NAMALWA (cell line): Measurements from ENCODE around the gene ZNF627.
"Not testable (repeated sequence)": the region's sequence is repeated elsewhere in the genome, so short reads cannot be mapped to it uniquely, and the experiment has no call there.

Source experiments
- DNase-seq: peaks from one replicate; pipeline ENCODE4 v3.0.0-alpha.2; 2015; ENCODE audit warnings: low spot score

Gene ZNF627

DNA sequence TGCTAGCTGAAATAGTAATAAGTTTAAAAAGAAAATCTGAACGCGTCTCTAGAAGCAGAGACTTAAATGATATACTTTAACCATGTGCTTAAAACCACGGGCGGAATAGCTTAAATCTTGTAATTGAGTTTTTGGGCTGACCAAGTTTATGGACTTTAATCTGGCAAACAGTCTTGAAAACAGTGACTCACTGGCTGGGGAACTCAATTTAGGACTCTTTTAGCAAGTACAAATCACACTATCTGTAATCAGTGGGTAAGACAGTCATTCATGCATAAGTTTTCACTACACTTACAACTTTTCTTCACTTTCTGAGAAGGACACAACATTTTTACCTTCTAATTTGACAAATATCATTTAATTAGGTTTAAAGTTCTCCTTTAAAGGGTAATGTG lies 26.8 kb downstream of the ZNF627 start:
- no peak for DNase-seq

- no peak for DNase-seq
These were observed 29.0 kb downstream of the ZNF627 start for GRCh38 chr19:11626252-11626651.

GRCh38 chr19:11633223-11633622 lies 35.9 kb downstream of the ZNF627 start:
- no peak for DNase-seq

DNA sequence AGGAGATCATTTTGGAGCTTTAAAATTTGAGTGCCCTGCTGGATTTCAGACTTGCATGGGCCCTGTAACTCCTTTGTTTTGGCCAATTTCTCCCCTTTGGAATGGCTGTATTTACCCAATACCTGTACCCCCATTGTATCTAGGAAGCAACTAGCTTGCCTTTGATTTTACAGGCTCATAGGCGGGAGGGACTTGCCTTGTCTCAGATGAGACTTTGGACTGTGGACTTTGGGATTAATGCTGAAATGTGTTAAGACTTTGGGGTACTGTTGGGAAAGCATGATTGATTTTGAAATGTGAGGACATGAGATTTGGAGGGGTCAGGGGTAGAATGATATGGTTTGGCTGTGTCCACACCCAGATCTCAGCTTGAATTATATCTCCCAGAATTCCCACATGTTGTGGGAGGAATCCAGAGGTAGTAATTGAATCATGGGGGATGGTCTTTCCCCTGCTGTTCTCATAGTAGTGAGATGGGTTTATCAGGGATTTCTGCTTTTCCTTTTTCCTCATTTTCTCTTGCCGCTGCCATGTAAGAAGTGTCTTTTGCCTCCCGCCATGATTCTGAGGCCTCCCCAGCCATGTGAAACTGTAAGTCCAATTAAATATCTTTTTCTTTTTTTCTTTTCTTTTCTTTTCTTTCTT lies 36.9 kb downstream of the ZNF627 start:
- DNase-seq, result not testable (repeated sequence)

DNA sequence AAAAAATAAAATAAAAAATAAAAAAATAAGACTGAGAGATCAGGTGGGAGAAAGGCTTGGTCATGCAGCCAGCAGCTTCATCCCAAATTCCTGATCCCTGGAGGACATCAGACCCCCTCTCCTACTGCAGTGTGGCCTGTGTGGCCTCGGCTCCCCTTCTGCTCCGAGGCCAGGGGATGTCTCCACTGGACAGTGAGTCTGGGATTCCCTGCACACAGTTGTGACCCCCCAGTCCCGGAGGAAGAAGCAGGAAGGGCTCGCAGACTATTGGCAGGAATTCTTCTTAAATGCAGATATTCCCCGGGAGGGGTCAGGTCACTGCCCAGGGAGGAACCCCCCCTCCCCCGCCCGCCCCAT lies 41.9 kb downstream of the ZNF627 start:
- DNase-seq, result no peak

- DNase-seq, result peak; percentile 94
These were observed 42.6 kb downstream of the ZNF627 start for GRCh38 chr19:11639602-11640471.

GRCh38 chr19:11641244-11641643 lies 44.0 kb downstream of the ZNF627 start:
- no peak for DNase-seq

- no peak for DNase-seq
These were observed 45.6 kb downstream of the ZNF627 start for GRCh38 chr19:11642902-11643301.

DNA sequence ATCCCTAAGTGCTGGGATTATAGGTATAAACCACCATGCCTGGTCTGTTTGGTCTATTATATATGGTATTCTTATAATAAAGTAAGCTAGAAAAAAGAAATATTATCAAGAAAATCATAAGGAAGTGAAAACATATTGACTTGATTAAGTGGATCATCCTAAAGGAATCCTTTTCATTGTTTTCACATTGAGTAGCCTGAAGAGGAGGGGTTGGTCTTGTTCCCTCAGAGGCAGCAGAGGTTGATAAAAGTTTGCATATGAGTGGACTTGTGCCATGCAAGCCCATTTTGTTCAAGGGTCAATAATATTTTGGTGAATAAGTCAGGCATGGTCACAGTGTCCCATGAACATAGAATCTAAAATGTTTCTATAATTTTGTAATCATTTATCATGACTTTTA lies 52.7 kb downstream of the ZNF627 start:
- no peak for DNase-seq

DNA sequence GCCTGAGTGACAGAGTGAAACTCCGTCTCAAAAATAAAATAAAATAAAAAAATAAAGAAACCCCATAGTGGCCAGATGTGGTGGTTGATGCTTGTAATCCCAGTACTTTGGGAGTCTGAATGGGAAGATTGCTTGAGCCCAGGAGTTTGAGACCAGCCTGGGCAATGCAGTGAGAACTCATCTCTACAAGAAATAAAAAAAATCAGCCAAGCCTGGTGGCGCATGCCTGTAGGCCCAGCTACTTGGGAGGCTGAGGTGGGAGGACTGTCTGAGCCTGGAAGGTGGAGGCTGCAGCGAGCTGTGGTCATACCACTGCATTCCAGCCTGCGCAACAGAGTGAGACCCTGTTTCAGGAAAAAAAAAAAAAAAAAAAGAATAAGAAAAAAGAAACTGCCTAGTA lies 53.8 kb downstream of the ZNF627 start:
- DNase-seq, result no peak

DNA sequence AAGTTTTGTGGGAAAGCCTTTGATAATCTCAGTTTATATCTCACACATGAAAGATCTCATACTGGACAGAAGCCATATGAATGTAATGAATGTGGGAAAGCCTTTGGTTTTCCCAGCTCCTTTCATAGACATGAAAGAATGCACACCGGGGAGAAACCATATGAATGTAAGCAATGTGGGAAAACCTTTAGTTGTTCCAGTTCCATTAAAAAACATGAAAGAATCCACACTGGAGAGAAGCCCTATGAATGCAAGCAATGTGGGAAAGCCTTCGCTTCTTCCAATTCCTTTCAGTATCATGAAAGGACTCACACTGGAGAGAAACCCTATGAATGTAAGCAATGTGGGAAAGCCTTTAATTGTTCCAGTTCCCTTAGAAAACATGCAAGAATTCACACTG lies 54.8 kb downstream of the ZNF627 start:
- DNase-seq, result no peak

DNA sequence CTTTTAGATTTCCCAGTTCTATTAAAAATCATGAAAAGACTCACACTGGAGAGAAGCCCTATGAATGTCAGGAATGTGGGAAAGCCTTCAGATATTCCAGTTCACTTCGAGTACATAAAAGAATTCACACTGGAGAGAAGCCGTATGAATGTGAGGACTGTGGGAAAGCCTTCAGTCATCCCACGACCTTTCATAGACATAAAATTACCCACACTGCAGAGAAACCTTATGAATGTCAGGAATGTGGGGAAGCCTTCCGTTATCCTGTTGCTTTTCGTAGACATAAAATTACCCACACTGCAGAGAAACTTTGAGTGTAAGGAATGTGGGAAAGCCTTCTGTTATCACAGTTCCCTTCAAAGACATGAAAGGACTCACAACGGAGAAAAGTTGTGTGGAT lies 55.2 kb downstream of the ZNF627 start:
- no peak for DNase-seq

- DNase-seq, result no peak
These were observed 59.3 kb downstream of the ZNF627 start for GRCh38 chr19:11656535-11656934.

DNA sequence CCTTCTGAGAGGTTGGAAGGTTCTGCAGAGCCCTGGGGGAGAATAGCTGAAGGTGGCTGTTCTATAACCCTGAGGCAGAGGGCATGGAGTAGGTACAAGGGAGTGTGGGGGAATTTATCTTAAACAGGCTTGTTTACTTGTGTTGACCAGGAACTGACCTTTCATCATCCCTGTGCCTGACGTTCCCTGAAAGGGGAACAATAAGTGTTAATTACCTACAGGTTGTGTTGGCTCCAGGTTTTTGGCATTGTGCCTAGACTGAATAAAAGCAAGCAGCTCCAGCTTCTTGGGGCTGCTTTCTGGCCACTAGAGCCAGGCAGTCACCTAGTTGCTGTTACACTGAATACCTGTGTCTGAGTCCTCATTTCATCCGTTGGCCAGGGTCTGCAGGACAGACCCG lies 60.0 kb downstream of the ZNF627 start:
- DNase-seq, result no peak

GRCh38 chr19:11658970-11659369 lies 61.7 kb downstream of the ZNF627 start:
- no peak for DNase-seq

GRCh38 chr19:11659612-11660011 lies 62.3 kb downstream of the ZNF627 start:
- peak; percentile 47 for DNase-seq

GRCh38 chr19:11662278-11662677 lies 65.0 kb downstream of the ZNF627 start:
- DNase-seq, result no peak

GRCh38 chr19:11663181-11663591 lies 65.9 kb downstream of the ZNF627 start:
- DNase-seq, result no peak
